Measurements from ENCODE around the gene TAC3. TPM values are rescaled to one million over a fixed set of nuclear protein-coding genes. Genes with fewer than 3 reads are reported as not detected.

TAC3 gene
- total RNA-seq, 1 donor from 2014 or later: not detected

DNA sequence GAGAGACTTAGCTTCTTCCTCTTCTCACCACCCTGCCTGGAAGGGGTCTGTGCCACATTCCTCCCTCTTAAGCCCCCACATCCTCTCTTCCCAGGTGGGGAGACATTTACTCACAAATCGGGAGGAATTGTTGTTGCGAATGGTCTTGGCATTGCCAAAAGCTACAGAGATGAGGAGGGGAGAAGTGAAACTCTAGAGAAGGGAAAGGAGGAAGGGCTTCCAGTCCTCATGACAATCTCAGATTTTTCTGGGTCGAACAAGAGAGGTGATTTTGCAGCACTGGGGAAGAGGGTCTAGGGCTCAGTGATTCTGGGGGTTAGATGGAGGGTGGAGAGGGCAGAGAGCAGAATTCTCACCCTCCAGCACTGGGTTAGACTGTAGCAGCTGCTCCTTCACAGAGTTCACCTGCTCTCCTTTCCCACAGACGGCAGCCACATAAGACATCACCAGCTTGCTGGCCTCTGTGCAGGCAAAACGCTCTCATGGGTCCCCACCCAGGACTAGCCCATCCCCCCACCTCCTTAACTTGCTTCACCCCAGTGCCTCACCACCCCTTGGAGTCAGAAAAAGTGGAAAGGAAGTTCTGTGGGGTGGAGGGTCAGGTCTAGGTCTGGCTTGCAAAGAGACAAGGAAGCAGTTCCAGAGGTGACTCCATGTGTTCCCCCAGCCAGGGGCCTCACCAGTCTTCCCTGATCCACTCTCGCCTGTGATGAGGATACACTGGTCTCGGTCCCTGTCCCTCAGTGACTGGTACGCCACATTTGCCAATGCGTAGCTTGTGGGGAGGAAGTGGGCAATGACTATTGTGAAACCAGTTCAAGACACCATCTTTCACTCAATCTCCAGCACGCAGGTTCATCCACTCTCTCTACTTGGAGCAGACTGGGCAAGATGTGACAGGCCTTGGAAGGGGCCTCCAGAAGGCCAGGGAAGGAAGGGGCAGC, 30.9 kb upstream of the TAC3 start:
- Histone ChIP-seq H3K4me3 (no peak overlapping the region), H3K36me3 (no peaks in the 10 kb centered on the region), H3K4me1 (peaks cover 9% of the 10 kb centered on the region), H3K27me3 (ENCODE audit: low read depth) (no peaks in the 10 kb centered on the region), H3K27ac (peak overlapping the region; percentile 38), H3K9me3 (no peaks in the 10 kb centered on the region)
- DNase-seq (no peak), ATAC-seq (peak; percentile 55 to 61)
- intact Hi-C loops (cut with DNase I): no loop called here
- TF ChIP-seq, protein P1, sequence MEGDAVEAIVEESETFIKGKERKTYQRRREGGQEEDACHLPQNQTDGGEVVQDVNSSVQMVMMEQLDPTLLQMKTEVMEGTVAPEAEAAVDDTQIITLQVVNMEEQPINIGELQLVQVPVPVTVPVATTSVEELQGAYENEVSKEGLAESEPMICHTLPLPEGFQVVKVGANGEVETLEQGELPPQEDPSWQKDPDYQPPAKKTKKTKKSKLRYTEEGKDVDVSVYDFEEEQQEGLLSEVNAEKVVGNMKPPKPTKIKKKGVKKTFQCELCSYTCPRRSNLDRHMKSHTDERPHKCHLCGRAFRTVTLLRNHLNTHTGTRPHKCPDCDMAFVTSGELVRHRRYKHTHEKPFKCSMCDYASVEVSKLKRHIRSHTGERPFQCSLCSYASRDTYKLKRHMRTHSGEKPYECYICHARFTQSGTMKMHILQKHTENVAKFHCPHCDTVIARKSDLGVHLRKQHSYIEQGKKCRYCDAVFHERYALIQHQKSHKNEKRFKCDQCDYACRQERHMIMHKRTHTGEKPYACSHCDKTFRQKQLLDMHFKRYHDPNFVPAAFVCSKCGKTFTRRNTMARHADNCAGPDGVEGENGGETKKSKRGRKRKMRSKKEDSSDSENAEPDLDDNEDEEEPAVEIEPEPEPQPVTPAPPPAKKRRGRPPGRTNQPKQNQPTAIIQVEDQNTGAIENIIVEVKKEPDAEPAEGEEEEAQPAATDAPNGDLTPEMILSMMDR (IDR thresholded peaks at IDR 0.05): no peak

DNA sequence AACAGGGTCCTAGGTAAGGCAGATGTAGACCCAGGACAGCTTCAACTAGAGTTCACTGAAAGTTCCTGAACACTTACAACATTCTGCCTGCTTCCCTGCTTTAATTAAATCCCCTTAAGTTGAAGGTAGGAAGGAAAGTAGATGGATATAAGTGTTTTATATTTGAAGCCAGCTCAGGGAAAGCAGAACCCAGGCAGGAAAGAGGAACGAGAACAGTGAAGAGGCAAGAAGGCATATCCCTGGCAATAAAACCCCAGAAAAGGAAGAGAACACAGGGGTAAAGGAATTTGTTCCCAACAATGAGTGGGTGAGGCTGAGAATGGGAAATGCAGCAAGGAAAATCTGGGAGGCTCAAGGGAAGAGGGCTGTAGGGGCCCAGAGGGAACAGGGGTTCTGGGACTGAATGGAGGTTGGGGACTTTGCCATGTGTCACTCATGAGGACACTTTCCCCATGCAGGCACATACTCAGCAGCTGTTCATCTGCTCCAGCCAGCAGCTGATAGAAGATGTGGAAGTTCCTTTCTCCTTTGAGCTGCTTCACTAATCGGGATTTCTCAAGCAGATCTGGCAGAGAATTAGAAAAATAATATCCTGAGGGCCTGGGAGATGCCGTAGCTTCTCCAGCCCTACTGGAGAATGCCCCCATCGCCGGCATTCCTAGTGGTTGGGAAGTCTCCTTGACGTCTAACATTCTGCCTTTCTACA, 29.9 kb upstream of the TAC3 start:
- H3K4me1 ChIP-seq: peaks cover 9% of the 10 kb centered on the region
- no peaks in the 10 kb centered on the region for H3K27me3 ChIP-seq (ENCODE audit: low read depth)
- H3K27ac ChIP-seq: no peak overlapping the region
- TF ChIP-seq, protein P1 (IDR thresholded peaks at IDR 0.05): no peak
- no peaks in the 10 kb centered on the region for H3K36me3 ChIP-seq
- no peak for DNase-seq
- no peak for ATAC-seq
- H3K4me3 ChIP-seq: no peak overlapping the region
- intact Hi-C loops (cut with DNase I): no loop called here
- no peaks in the 10 kb centered on the region for H3K9me3 ChIP-seq

DNA sequence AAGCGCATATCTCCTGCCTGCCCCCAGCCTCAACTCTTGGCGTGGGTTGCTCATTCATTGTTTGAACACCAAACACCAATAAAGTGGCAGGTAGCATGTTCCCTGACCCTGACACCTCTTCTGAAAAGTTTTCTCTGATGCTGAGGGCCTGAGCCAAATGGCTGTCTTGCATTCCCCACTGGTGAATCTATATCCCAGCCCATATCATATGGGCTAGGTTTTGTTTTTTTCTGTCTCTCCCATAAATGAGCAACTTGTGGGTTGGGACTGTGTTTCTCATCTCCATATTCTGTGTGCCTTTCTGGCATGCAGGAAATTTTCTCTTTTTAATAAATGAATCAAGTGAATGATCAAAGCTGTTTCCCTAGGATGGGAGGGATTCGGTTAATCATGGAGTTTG, 28.6 kb upstream of the TAC3 start:
- Histone ChIP-seq H3K36me3 (no peaks in the 10 kb centered on the region), H3K4me1 (peaks cover 9% of the 10 kb centered on the region), H3K27ac (no peak overlapping the region), H3K4me3 (no peak overlapping the region), H3K9me3 (no peaks in the 10 kb centered on the region), H3K27me3 (ENCODE audit: low read depth) (no peaks in the 10 kb centered on the region)
- intact Hi-C loops (cut with DNase I): no loop called here
- ATAC-seq (no peak), DNase-seq (no peak)
- TF ChIP-seq, protein P1 (IDR thresholded peaks at IDR 0.05): no peak

DNA sequence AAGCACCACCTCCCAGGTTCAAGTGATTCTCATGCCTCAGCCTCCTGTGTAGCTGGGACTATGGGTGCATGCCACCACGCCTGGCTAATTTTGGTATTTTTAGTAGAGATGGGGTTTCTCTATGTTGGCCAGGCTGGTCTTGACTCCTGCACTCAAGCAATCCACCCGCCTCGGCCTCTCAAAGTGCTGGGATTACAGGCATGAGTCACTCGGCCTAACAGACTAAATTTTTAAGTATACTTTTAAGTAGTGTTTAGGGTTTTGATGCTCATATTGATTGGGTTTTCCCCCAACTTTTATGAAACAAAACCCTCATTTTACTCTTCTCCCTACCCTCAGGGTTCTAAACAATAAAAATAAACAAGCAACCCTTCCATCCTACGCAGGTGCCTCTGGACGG, 28.1 kb upstream of the TAC3 start:
- TF ChIP-seq, protein P1 (IDR thresholded peaks at IDR 0.05): no peak
- Histone ChIP-seq H3K36me3 (no peaks in the 10 kb centered on the region), H3K9me3 (no peaks in the 10 kb centered on the region), H3K4me3 (no peak overlapping the region), H3K27me3 (ENCODE audit: low read depth) (no peaks in the 10 kb centered on the region), H3K4me1 (peaks cover 6% of the 10 kb centered on the region), H3K27ac (no peak overlapping the region)
- no peak for DNase-seq
- ATAC-seq: no peak
- intact Hi-C loops (cut with DNase I): no loop called here

DNA sequence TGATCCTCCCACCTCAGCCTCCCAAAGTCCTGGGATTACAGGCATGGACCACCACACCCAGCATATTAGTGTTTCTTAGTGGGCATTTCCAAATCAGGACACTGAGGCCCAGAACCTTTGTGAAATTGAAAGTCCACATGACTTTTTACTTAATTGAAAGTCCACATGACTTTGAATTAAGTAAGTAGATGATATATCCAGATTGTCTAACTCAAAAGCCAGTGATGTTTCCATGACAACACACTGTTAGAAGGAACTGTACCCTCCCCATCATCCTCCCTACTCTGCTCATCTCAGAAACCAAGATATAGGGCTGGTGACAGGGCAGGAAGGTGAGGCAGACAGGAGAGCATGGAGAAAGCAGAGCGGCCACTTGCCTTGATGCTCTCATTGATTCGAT, 26.4 kb upstream of the TAC3 start:
- no peak for ATAC-seq
- no peak for DNase-seq
- Histone ChIP-seq H3K36me3 (no peaks in the 10 kb centered on the region), H3K27me3 (ENCODE audit: low read depth) (no peaks in the 10 kb centered on the region), H3K4me1 (peaks cover 1% of the 10 kb centered on the region), H3K9me3 (no peaks in the 10 kb centered on the region), H3K4me3 (no peak overlapping the region), H3K27ac (no peak overlapping the region)
- intact Hi-C loops (cut with DNase I): no loop called here
- TF ChIP-seq, protein P1 (IDR thresholded peaks at IDR 0.05): no peak

Data from lower lobe of right lung (tissue), 2 donors.